Stomach (tissue), 9 donors: ENCODE data around the gene PHLDA1. TPM values are rescaled to one million over a fixed set of nuclear protein-coding genes. Genes with fewer than 3 reads are reported as not detected.

Experiments used
- DNase-seq, 2 donors: peaks; one replicate each; pipeline versions ENCODE4 v3.0.0 to v3.0.0-alpha.2; 2013 to 2019
- H3K27ac ChIP-seq, 5 donors: fragments of 200-600 bp in 4 of 5; sonication (generic) in 4 of 5; one replicate each; pipeline ENCODE4 v1.5.1; 2013 to 2019; ENCODE audit warnings: mild to moderate bottlenecking in 1 of 5, moderate library complexity in 1 of 5
- H3K27me3 ChIP-seq, 3 donors: fragments of 200-600 bp; sonication (generic); one replicate each; pipeline ENCODE4 v1.5.1; 2017 to 2019; ENCODE audit warnings: mixed run types in 1 of 3
- H3K36me3 ChIP-seq, 4 donors: fragments of 200-600 bp; sonication (generic); 1 replicate in 3 of 4; 2 replicates in 1 of 4; pipeline ENCODE4 v1.5.1; 2016 to 2019
- H3K4me1 ChIP-seq, 4 donors: fragments of 200-600 bp; sonication (generic); one replicate each; pipeline ENCODE4 v1.5.1; 2016 to 2019
- H3K4me3 ChIP-seq, 4 donors: fragments of 200-600 bp; sonication (generic) in 3 of 4; one replicate each; pipeline ENCODE4 v1.5.1; 2016 to 2019; ENCODE audit warnings: mild to moderate bottlenecking in 1 of 4
- H3K9me3 ChIP-seq, 4 donors: fragments of 200-600 bp; sonication (generic); one replicate each; pipeline ENCODE4 v1.5.1; 2016 to 2019
- EP300 ChIP-seq: sonication (generic); formaldehyde crosslinking; IDR thresholded peaks from one replicate; pipeline ENCODE4 v1.6.1; 2017; ENCODE audit warnings: antibody characterized with exemption
- POLR2A ChIP-seq, 4 donors: fragments of 450-650 bp; IDR thresholded peaks; one replicate each; pipeline ENCODE4 v1.6.1; 2016; ENCODE audit warnings: antibody characterized with exemption in 4 of 4, control low read depth in 2 of 4, mild to moderate bottlenecking in 1 of 4, moderate library complexity in 1 of 4
- POLR2AphosphoS5 ChIP-seq, 3 donors: sonication (generic); formaldehyde crosslinking; IDR thresholded peaks; one replicate each; pipeline ENCODE4 v1.6.1; 2016; ENCODE audit warnings: antibody characterized with exemption in 3 of 3
- WGBS, 5 donors: extraction: QIAGEN DNeasy Blood & Tissue Kit in 3 of 5; methylation state at CpG; one replicate each; pipeline versions ENCODE4 v1.1.5 to v1.1.7; 2013 to 2018; 5-methylcytosine and 5-hydroxymethylcytosine counted together
- intact Hi-C: fragments of 100-400 bp; cut with DNase I; formaldehyde crosslinking; loops from one replicate; pipeline ENCODE4 v1.15.1; 2023; ENCODE audit warnings: low total_unique reads
- polyA plus RNA-seq, 3 donors: library from polyadenylated mRNA; stranded (reverse); fragments of 200-250 nt; gene quantifications; one replicate each; pipeline ENCODE4 v1.2.3, GENCODE V29; 2013
- total RNA-seq, 5 donors: library from RNA; depleted of rRNA; stranded (reverse); fragments of >200 nt; gene quantifications; one replicate each; pipeline versions ENCODE4 v1.1.0 to v1.2.3, GENCODE V29; 2014 to 2016
- TF ChIP-seq, protein P1 (sequence below), 7 experiments: fragments of 450-650 bp in 4 of 7; fragments of 200-600 bp in 3 of 7; sonication (generic) in 3 of 7; IDR thresholded peaks; one replicate each; pipeline ENCODE4 v1.5.1; 2016 to 2019; ENCODE audit warnings: antibody characterized with exemption in 7 of 7, control low read depth in 2 of 7, mild to moderate bottlenecking in 1 of 7
- donor health status: healthy with polysubstance abuse.
- donor health status: Bipolar disorder and iron deficiency.
- donor health status: healthy.

Gene PHLDA1
- total and polyA plus RNA-seq, 8 donors, result 4.9 to 62.4 (median 16.5) TPM

DNA sequence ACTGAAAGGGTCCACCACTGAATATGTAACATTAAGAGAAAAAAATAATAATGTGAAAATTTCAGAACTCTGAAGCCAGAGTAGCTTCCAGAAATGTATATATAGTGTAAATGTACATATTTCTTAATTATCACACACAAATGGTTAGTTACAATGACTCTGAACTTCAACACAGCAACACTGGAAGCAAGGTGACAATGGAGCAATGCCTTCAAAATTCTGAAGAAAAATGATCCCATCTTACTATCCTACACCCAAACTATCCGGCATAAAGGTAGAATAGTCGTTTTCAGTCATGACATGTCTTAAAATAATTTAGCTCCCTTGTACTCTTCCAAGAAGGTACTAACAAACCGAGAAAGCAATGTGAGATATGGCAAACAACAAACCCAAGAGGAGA lies 41.0 kb upstream of the PHLDA1 start:
- no peak for DNase-seq
- H3K36me3 ChIP-seq, result peaks cover 3 to 8% (median 3%) of the 10 kb centered on the region in 4 donors
- intact Hi-C loops, result no loop called here
- no peak overlapping the region for H3K27ac ChIP-seq
- H3K4me1 ChIP-seq, result peaks cover 0 to 35% (median 14%) of the 10 kb centered on the region in 4 donors
- WGBS, 5 donors, result 93 to 96% (median 94%) methylated on average over 3 of the region's 3 CpGs
- TF ChIP-seq, protein P1, sequence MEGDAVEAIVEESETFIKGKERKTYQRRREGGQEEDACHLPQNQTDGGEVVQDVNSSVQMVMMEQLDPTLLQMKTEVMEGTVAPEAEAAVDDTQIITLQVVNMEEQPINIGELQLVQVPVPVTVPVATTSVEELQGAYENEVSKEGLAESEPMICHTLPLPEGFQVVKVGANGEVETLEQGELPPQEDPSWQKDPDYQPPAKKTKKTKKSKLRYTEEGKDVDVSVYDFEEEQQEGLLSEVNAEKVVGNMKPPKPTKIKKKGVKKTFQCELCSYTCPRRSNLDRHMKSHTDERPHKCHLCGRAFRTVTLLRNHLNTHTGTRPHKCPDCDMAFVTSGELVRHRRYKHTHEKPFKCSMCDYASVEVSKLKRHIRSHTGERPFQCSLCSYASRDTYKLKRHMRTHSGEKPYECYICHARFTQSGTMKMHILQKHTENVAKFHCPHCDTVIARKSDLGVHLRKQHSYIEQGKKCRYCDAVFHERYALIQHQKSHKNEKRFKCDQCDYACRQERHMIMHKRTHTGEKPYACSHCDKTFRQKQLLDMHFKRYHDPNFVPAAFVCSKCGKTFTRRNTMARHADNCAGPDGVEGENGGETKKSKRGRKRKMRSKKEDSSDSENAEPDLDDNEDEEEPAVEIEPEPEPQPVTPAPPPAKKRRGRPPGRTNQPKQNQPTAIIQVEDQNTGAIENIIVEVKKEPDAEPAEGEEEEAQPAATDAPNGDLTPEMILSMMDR (IDR thresholded peaks at IDR 0.05), result no peak
- TF ChIP-seq POLR2AphosphoS5 (IDR thresholded peaks at IDR 0.05) (no peak), EP300 (no peak), POLR2A (IDR thresholded peaks at IDR 0.05) (no peak)
- H3K9me3 ChIP-seq, result no peaks in the 10 kb centered on the region
- H3K27me3 ChIP-seq, result no peaks in the 10 kb centered on the region
- no peak overlapping the region for H3K4me3 ChIP-seq

DNA sequence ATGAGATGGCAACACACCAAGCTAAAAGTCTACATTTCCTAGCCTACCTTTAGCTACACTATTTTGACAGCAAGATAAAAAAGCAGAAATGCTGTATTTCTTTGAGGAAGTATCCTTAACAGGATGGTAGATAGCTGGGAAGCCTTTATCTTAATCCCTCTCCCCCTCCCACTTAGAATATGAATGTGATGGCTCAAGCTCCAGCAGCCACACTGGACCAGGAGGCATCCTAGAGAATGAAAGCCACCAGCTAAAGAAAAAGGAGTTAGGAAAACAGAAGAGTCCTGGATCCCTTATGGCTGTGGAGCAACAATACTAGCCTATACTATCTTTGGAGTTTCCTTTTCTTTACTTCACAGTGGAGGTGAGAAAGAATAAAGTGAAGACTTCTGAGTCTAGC lies 37.8 kb upstream of the PHLDA1 start:
- H3K9me3 ChIP-seq, result peaks cover 0 to 14% (median 12%) of the 10 kb centered on the region in 4 donors
- H3K4me3 ChIP-seq, result no peak overlapping the region
- TF ChIP-seq, protein P1 (IDR thresholded peaks at IDR 0.05), result no peak
- no peak for TF ChIP-seq EP300
- H3K27ac ChIP-seq, result no peak overlapping the region
- intact Hi-C loops, result no loop called here
- peaks cover 15 to 37% (median 35%) of the 10 kb centered on the region in 4 donors for H3K36me3 ChIP-seq
- H3K27me3 ChIP-seq, result no peaks in the 10 kb centered on the region
- peaks cover 0 to 19% (median 7%) of the 10 kb centered on the region in 4 donors for H3K4me1 ChIP-seq
- no peak for DNase-seq

DNA sequence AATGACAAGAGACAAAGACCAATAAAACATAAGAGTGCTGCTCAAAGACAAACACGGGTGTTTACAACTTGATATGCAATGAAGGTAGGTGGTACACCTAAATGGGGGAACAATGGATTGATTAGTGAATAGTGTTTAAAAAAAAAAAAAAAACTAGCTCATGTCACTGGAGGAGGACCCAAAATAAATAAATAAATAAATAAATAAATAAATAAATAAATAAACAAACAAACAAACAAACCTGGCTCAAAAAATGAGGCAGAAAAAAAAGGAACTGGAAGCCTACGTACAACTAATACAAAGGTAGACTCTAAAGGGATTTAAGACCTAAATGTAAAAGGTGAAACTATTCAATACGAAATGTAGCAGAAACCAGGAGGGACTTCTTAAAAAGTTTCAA lies 34.3 kb upstream of the PHLDA1 start:
- H3K36me3 ChIP-seq, result peaks cover 15 to 63% (median 56%) of the 10 kb centered on the region in 4 donors
- WGBS, 5 donors, result 94 to 99% (median 98%) methylated on average over 3 of the region's 3 CpGs
- no peak for DNase-seq
- H3K9me3 ChIP-seq, result peaks cover 0 to 19% (median 13%) of the 10 kb centered on the region in 4 donors
- no peak overlapping the region for H3K4me3 ChIP-seq
- intact Hi-C loops, result no loop called here
- TF ChIP-seq POLR2AphosphoS5 (IDR thresholded peaks at IDR 0.05), result no peak
- H3K27me3 ChIP-seq, result no peaks in the 10 kb centered on the region
- H3K4me1 ChIP-seq, result peaks cover 0 to 15% (median 7%) of the 10 kb centered on the region in 4 donors
- H3K27ac ChIP-seq, result no peak overlapping the region

DNA sequence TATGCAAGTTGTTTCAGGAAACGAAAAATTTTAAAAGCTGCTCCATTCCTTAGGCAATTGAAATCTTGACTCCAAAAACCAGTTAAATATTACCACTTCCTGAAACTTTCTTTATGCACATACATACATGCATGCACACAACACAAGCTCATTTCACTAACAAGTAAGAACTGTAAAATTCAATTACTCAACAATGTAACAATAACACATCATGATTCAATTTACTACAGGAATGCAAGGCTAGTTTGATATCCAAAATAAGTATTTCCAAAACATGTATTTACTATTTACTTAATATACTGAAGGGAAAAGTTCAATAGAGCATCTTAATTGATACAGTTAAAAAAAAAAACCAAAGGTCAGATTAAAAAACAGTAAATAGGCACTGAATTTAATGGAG lies 33.3 kb upstream of the PHLDA1 start:
- 78 to 98% (median 92%) methylated on average over 1 of the region's 1 CpG for WGBS, 5 donors
- Histone ChIP-seq H3K36me3 (peaks cover 15 to 70% (median 56%) of the 10 kb centered on the region in 4 donors), H3K4me3 (no peak overlapping the region), H3K4me1 (peaks cover 0 to 23% (median 7%) of the 10 kb centered on the region in 4 donors), H3K9me3 (peaks cover 0 to 19% (median 13%) of the 10 kb centered on the region in 4 donors), H3K27me3 (no peaks in the 10 kb centered on the region), H3K27ac (no peak overlapping the region)
- TF ChIP-seq POLR2A (IDR thresholded peaks at IDR 0.05) (no peak), EP300 (no peak), POLR2AphosphoS5 (IDR thresholded peaks at IDR 0.05) (no peak)
- TF ChIP-seq, protein P1 (IDR thresholded peaks at IDR 0.05), result no peak
- intact Hi-C loops, result no loop called here
- no peak for DNase-seq

DNA sequence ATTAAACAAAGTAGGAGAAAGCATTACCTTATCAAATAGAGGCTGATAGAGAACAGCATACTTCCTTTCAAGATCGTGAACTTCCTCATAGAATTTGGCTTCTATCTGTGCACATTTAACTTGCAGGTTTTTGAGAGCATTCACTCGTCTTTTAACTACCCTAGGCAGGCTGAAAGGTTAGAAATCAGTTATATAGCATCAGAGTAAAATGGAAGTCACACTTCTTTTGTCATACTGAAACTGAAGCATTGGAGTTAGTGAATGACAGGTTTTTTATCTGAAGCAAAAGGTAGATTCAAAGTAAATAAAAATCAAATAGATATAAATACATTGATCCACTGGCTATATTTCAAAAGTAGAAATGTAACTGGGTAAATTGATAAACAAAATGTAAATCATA lies 28.5 kb upstream of the PHLDA1 start:
- Histone ChIP-seq H3K27ac (no peak overlapping the region), H3K4me1 (peaks cover 0 to 23% (median 5%) of the 10 kb centered on the region in 4 donors), H3K27me3 (no peaks in the 10 kb centered on the region), H3K9me3 (peaks cover 0 to 13% (median 9%) of the 10 kb centered on the region in 4 donors), H3K36me3 (peaks cover 4 to 89% (median 77%) of the 10 kb centered on the region in 4 donors), H3K4me3 (no peak overlapping the region)
- 12 to 36% (median 29%) methylated on average over 2 of the region's 2 CpGs for WGBS, 5 donors
- TF ChIP-seq EP300, result no peak
- TF ChIP-seq POLR2AphosphoS5 (IDR thresholded peaks at IDR 0.05), result no peak
- TF ChIP-seq, protein P1 (IDR thresholded peaks at IDR 0.05), result no peak
- TF ChIP-seq POLR2A (IDR thresholded peaks at IDR 0.05), result no peak
- DNase-seq, result no peak
- intact Hi-C loops, result no loop called here
